ENCODE results near the gene TRIO.
A peak's percentile ranks its signal among the peaks of the same experiment; 100 is the strongest.

Gene TRIO

DNA sequence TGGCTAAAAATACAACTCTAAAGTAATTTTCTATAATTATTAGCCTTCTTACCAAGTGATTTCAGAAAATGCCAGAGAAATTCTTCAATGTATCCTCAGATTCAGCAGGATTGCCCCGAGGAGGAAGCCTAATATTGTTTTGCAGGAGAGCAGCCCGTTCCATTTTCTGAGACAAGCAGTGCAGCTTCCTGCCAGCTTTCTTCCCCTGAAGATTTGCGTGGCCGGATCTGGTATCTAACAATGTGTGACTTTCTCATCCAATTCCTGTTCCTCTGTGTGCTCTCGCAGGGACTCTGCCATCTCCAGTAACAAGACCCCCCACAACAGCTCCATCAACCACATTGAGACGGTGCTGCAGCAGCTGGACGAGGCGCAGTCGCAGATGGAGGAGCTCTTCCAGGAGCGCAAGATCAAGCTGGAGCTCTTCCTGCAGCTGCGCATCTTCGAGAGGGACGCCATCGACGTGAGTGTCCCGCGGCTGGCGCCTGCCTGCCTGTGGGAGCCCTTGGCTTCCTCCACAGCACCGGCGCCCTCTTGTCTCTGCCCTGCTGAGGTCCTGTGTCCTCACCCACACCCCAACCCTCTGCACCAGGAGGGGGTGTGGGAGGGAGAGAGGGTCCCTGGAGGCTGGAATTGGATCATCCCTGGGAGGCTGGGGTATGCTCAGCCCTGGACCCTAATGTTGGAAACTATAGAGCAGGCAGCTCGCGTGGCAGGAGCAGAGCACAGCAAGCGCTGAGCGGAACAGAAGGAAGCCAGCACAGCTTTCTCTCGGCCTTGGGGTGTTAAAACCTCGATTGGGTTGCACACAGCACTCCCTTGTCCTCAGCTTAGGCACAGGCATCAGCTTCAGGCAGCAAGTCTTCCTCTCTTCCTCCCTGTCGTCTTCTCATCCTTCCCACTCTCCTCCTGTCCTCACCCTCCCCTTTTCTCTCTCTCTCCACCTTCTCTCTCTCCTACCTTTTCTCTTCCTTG, 216.2 kb downstream of the TRIO start:
- peaks cover 6% of the 10 kb centered on the region for H3K79me1 ChIP-seq (ENCODE audit: low read length)
- H3K4me3 ChIP-seq (ENCODE audit: low read length) = no peak overlapping the region
- no peak overlapping the region for H3K56ac ChIP-seq (ENCODE audit: low read length)
- H4K5ac ChIP-seq (ENCODE audit: low read length) = no peak overlapping the region
- no peak overlapping the region for H3K9ac ChIP-seq (ENCODE audit: low read length)
- H3K36me3 ChIP-seq (ENCODE audit: control insufficient read depth, insufficient read depth, low read length) = peaks cover 6% of the 10 kb centered on the region
- no peak overlapping the region for H2BK5ac ChIP-seq (ENCODE audit: low read length)
- no peaks in the 10 kb centered on the region for H3K27me3 ChIP-seq (ENCODE audit: insufficient read depth, low read length, poor library complexity)
- H3K27ac ChIP-seq (ENCODE audit: low read depth, low read length) = no peak overlapping the region
- H3K4me2 ChIP-seq (ENCODE audit: low read length) = no peak overlapping the region
- H3K23ac ChIP-seq (ENCODE audit: low read length) = no peak overlapping the region
- H4K8ac ChIP-seq (ENCODE audit: low read depth, low read length) = no peak overlapping the region
- DNase-seq = no peak
- H3K18ac ChIP-seq (ENCODE audit: low read length) = no peak overlapping the region
- H3K4ac ChIP-seq (ENCODE audit: low read depth, low read length) = no peak overlapping the region
- H3K4me1 ChIP-seq (ENCODE audit: control insufficient read depth, low read depth, low read length) = peaks cover 6% of the 10 kb centered on the region
- H2AK5ac ChIP-seq (ENCODE audit: low read length) = no peak overlapping the region
- H3K79me2 ChIP-seq (ENCODE audit: control insufficient read depth, insufficient read depth, low read length) = no peaks in the 10 kb centered on the region
- WGBS (ENCODE audit: extremely low coverage, insufficient coverage, low lambda C conversion rate) = no CpG with 5 or more reads among the region's 27 CpGs
- no peak overlapping the region for H2BK120ac ChIP-seq (ENCODE audit: low read depth, low read length)
- H2BK15ac ChIP-seq (replicated peaks; ENCODE audit: low read depth) = no peak overlapping the region

DNA sequence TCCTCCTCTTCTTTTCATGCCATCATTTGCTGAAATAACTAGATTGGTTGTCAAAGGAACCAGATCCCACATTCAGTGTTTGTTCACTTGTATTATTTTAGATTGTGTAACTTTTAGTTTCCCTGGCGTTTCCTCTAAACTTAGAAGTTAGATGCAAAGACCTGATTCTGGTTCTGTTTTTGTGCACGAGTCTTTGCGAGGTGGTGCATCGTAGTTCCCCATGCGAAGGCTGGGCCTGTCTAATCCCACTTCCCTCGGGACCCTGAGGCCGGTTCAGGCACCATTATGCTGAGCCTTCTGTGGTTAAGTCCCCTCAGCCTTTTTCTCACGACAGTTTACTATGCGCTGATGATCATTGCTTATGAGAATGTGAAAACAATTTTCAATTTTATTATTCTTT, 219.3 kb downstream of the TRIO start:
- Histone ChIP-seq H3K27ac (ENCODE audit: low read depth, low read length) (no peak overlapping the region), H3K4ac (ENCODE audit: low read depth, low read length) (no peak overlapping the region)
- WGBS (ENCODE audit: extremely low coverage, insufficient coverage, low lambda C conversion rate) = no CpG with 5 or more reads among the region's 9 CpGs

DNA sequence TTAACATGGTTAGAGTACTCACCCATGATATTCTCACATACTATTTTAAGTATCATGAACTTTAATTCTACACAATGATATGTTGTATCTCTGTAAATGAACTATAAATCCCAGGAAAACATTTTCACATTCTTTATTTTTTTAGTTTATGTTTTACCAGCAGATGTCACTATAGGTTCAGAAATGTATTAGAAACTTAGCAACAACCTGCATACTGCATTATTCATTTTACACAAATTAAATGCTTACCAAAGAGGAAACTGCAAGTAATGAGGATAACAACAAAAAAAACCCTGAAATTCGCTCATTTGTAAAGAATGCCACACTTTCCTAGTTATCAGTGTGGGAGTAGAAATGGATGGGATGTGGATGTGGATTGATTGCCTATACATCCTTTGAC, 221.0 kb downstream of the TRIO start:
- no peak overlapping the region for H2BK15ac ChIP-seq (replicated peaks; ENCODE audit: low read depth)
- no CpG with 5 or more reads among the region's 1 CpG for WGBS (ENCODE audit: extremely low coverage, insufficient coverage, low lambda C conversion rate)
- H3K18ac ChIP-seq (ENCODE audit: low read length) = no peak overlapping the region
- H3K36me3 ChIP-seq (ENCODE audit: control insufficient read depth, insufficient read depth, low read length) = peaks cover 23% of the 10 kb centered on the region
- no peak overlapping the region for H3K4me3 ChIP-seq (ENCODE audit: low read length)
- H3K4ac ChIP-seq (ENCODE audit: low read depth, low read length) = no peak overlapping the region
- no peak overlapping the region for H3K56ac ChIP-seq (ENCODE audit: low read length)
- no peak overlapping the region for H3K4me2 ChIP-seq (ENCODE audit: low read length)
- H4K8ac ChIP-seq (ENCODE audit: low read depth, low read length) = no peak overlapping the region
- no peaks in the 10 kb centered on the region for H3K79me2 ChIP-seq (ENCODE audit: control insufficient read depth, insufficient read depth, low read length)
- H3K79me1 ChIP-seq (ENCODE audit: low read length) = peaks cover 2% of the 10 kb centered on the region
- no peak overlapping the region for H3K23ac ChIP-seq (ENCODE audit: low read length)
- no peak overlapping the region for H2BK120ac ChIP-seq (ENCODE audit: low read depth, low read length)
- no peak overlapping the region for H3K9ac ChIP-seq (ENCODE audit: low read length)
- no peak for DNase-seq
- H3K27me3 ChIP-seq (ENCODE audit: insufficient read depth, low read length, poor library complexity) = no peaks in the 10 kb centered on the region
- no peak overlapping the region for H4K5ac ChIP-seq (ENCODE audit: low read length)
- no peak overlapping the region for H2BK5ac ChIP-seq (ENCODE audit: low read length)
- H2AK5ac ChIP-seq (ENCODE audit: low read length) = no peak overlapping the region
- H3K4me1 ChIP-seq (ENCODE audit: control insufficient read depth, low read depth, low read length) = no peaks in the 10 kb centered on the region
- no peak overlapping the region for H3K27ac ChIP-seq (ENCODE audit: low read depth, low read length)

More for the DNA sequence above, 219.3 kb downstream of the TRIO start:
- Histone ChIP-seq H2BK15ac (replicated peaks; ENCODE audit: low read depth) (no peak overlapping the region), H2BK5ac (ENCODE audit: low read length) (no peak overlapping the region), H3K4me3 (ENCODE audit: low read length) (no peak overlapping the region), H3K56ac (ENCODE audit: low read length) (no peak overlapping the region), H3K4me2 (ENCODE audit: low read length) (no peak overlapping the region), H2BK120ac (ENCODE audit: low read depth, low read length) (no peak overlapping the region), H3K18ac (ENCODE audit: low read length) (no peak overlapping the region), H3K4me1 (ENCODE audit: control insufficient read depth, low read depth, low read length) (peaks cover 1% of the 10 kb centered on the region), H4K5ac (ENCODE audit: low read length) (no peak overlapping the region), H3K27me3 (ENCODE audit: insufficient read depth, low read length, poor library complexity) (no peaks in the 10 kb centered on the region), H3K23ac (ENCODE audit: low read length) (no peak overlapping the region), H4K8ac (ENCODE audit: low read depth, low read length) (no peak overlapping the region), H3K9ac (ENCODE audit: low read length) (no peak overlapping the region), H3K79me1 (ENCODE audit: low read length) (peaks cover 2% of the 10 kb centered on the region), H2AK5ac (ENCODE audit: low read length) (no peak overlapping the region), H3K36me3 (ENCODE audit: control insufficient read depth, insufficient read depth, low read length) (peaks cover 21% of the 10 kb centered on the region), H3K79me2 (ENCODE audit: control insufficient read depth, insufficient read depth, low read length) (no peaks in the 10 kb centered on the region)
- no peak for DNase-seq

DNA sequence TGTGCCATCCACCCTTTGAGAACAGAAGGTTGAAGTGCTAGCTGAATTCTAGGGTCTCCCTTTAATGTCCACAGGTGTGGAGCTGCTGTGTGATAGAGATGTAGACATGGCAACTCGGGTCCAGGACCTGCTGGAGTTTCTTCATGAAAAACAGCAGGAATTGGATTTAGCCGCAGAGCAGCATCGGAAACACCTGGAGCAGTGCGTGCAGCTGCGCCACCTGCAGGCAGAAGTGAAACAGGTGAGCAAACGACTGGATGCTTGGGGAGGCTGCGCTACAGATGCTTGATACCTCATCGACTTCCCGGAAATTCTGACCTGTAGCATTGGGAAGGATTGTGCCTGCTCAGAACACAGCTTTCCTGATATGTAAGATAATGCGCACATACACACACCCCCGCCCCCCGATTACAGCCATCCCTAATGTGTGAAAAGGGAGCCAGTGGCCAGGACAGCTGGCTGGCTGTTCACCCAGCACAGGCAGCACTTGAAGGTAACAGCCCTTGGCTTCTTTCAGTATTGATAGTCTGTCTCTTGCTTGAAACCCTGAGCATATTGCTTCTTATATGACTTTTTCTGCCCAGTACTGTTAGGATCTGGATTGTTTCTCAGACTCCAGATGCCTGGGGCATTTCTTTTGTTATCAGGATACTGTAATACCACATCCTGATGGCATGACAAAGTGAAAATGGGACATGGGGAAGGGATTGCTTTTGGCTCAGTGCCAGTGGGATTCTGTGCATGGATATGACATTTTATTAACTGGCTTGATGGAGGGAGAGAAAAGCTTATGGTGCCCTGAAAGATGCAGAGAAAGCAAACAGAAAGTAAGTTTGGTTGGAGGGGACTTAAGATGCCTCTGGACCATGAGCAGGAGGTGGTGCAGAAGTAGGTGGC, 221.7 kb downstream of the TRIO start:
- Histone ChIP-seq H3K27me3 (ENCODE audit: insufficient read depth, low read length, poor library complexity) (no peaks in the 10 kb centered on the region), H3K36me3 (ENCODE audit: control insufficient read depth, insufficient read depth, low read length) (peaks cover 20% of the 10 kb centered on the region), H3K23ac (ENCODE audit: low read length) (no peak overlapping the region), H3K79me1 (ENCODE audit: low read length) (peaks cover 2% of the 10 kb centered on the region), H4K5ac (ENCODE audit: low read length) (no peak overlapping the region), H2BK120ac (ENCODE audit: low read depth, low read length) (no peak overlapping the region), H3K56ac (ENCODE audit: low read length) (no peak overlapping the region), H3K4me1 (ENCODE audit: control insufficient read depth, low read depth, low read length) (no peaks in the 10 kb centered on the region), H2BK5ac (ENCODE audit: low read length) (no peak overlapping the region), H2AK5ac (ENCODE audit: low read length) (no peak overlapping the region), H3K4ac (ENCODE audit: low read depth, low read length) (no peak overlapping the region), H3K9ac (ENCODE audit: low read length) (no peak overlapping the region), H3K4me3 (ENCODE audit: low read length) (no peak overlapping the region), H3K27ac (ENCODE audit: low read depth, low read length) (no peak overlapping the region), H3K4me2 (ENCODE audit: low read length) (no peak overlapping the region), H2BK15ac (replicated peaks; ENCODE audit: low read depth) (no peak overlapping the region), H3K18ac (ENCODE audit: low read length) (no peak overlapping the region), H3K79me2 (ENCODE audit: control insufficient read depth, insufficient read depth, low read length) (no peaks in the 10 kb centered on the region), H4K8ac (ENCODE audit: low read depth, low read length) (no peak overlapping the region)
- peak; percentile 75 for DNase-seq
- WGBS (ENCODE audit: extremely low coverage, insufficient coverage, low lambda C conversion rate) = no CpG with 5 or more reads among the region's 12 CpGs

DNA sequence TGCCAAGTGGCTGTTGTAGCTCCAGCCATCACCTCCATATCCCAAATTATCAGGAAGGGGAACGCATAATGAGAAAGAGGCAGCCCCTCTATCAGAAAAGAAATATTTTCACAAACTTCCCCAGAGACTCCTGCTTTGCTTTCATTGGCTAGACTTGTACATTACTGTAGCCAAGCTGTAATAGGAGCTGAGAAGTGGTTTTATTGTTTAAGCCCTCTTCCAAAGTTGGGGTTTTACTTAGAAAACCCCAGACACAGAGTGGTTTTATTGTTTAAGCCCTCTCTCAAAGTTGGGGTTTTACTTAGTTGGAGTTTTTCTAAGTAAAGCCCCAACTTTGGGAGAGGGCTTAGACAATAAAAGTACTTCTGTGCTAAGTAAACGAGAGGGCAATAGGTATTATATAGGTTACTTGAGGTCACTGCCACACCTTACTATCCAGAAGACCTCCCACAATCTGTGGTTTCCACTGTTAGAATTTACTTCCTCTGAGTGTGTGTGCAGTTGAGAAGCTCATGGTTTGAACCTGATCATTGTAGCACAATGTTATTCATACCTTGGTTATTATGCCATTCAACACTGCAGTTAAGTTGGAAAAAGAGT, 222.8 kb downstream of the TRIO start:
- Histone ChIP-seq H3K4ac (ENCODE audit: low read depth, low read length) (no peak overlapping the region), H2BK5ac (ENCODE audit: low read length) (no peak overlapping the region), H3K18ac (ENCODE audit: low read length) (no peak overlapping the region), H3K56ac (ENCODE audit: low read length) (no peak overlapping the region), H4K5ac (ENCODE audit: low read length) (no peak overlapping the region), H3K4me2 (ENCODE audit: low read length) (no peak overlapping the region), H2BK120ac (ENCODE audit: low read depth, low read length) (no peak overlapping the region), H3K79me1 (ENCODE audit: low read length) (peaks cover 2% of the 10 kb centered on the region), H2BK15ac (replicated peaks; ENCODE audit: low read depth) (no peak overlapping the region), H3K4me1 (ENCODE audit: control insufficient read depth, low read depth, low read length) (no peaks in the 10 kb centered on the region), H3K9ac (ENCODE audit: low read length) (no peak overlapping the region), H3K23ac (ENCODE audit: low read length) (no peak overlapping the region), H3K36me3 (ENCODE audit: control insufficient read depth, insufficient read depth, low read length) (peaks cover 22% of the 10 kb centered on the region), H4K8ac (ENCODE audit: low read depth, low read length) (no peak overlapping the region), H3K27me3 (ENCODE audit: insufficient read depth, low read length, poor library complexity) (no peaks in the 10 kb centered on the region), H3K27ac (ENCODE audit: low read depth, low read length) (no peak overlapping the region), H3K79me2 (ENCODE audit: control insufficient read depth, insufficient read depth, low read length) (no peaks in the 10 kb centered on the region), H3K4me3 (ENCODE audit: low read length) (no peak overlapping the region), H2AK5ac (ENCODE audit: low read length) (no peak overlapping the region)
- no peak for DNase-seq
- no CpG with 5 or more reads among the region's 2 CpGs for WGBS (ENCODE audit: extremely low coverage, insufficient coverage, low lambda C conversion rate)
